NCI-H446 (cell line): Measurements from ENCODE around the gene RNF103.

Experiments
- DNase-seq, 2 experiments: peaks; one replicate each; lab custom pipeline; 2025; lab: John Stamatoyannopoulos, UW

RNF103 gene

DNA sequence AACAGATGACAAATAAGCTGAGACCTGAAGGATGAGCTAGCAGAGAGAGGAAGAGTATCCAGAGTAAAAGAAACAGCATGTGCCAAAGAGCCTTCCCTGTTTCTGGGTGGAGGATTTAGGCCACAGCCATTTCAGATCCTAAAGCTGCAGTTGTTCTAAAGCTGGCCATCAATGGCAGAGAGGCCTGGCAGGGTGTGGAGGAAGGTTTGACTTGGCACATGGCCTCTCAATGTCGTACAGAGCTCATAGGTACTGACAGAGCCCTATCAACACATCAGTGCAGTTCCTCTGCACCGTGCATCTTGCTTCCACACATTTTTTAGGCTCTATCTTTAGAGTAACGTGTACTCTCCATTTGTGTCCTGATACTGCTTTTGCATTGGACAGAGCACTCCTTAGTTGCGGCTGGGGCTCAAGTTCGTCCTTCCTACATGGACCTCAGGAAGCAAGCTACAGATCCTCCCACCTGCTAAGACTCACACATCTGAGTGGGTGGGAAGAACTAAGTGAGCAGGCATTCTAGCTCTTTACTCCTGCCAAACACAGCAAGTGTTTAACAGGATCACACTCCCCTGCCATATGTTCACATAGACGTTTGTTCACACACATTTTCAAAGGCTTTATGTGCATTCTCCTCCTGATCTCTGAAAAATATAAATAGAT is 57.4 kb downstream of the RNF103 start:
- DNase-seq, result peak; percentile 71 to 77

DNA sequence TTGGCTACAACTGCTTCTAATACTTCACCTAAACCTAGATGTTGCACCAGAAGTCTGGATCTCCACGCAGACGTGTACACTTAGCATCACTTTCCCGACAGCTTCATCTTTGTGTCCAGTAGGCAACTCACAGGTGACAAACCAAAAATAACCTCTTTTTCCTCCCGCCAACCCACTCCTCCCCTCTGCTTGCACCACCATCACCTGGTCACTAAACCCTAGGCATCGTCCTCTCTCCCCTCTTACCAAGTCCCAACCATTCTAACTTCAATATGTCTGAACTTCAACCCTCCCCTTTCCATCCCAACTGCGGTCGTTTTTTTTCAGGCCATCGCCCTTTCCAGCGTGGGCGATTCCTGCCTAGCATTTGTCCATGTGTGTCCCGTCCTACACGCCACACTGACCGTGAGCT is 60.0 kb downstream of the RNF103 start:
- no peak for DNase-seq

GRCh38 chr2:86562922-86563649 is 60.6 kb downstream of the RNF103 start, which contains the start of gene CHMP3:
Gene CHMP3, minus strand, starts transcription at chr2:86563443. Its CDS starts 95 bp downstream, at chr2:86563348.
- peak; percentile 95 to 98 for DNase-seq

DNA sequence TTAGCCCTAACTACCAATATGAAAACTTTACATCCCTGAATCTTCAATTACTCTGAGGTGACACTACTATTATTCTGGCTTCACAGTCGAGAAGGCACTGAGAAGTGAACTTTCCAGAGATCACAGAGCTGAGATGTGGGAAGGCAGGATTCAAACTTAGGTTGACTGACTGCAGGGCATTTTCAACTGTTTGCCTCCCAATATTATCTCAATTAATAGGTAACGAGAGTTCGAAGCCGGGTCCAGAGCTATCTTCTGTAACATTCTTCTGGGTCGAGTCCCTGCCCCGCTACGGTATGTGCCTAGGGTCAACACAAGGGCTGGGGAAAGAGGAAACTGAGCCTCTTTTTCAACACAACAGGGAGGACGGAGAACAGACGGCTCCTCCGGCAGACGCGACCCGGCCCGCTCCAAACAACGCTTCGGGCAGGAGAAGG is 61.2 kb downstream of the RNF103 start:
- DNase-seq, result no peak

GRCh38 chr2:86557836-86558235 is 65.8 kb downstream of the RNF103 start:
- DNase-seq, result no peak

GRCh38 chr2:86556508-86556907 is 67.2 kb downstream of the RNF103 start:
- no peak for DNase-seq
